ENCODE results near the gene LAMC3.

Gene LAMC3

GRCh38 chr9:131129183-131129582 lies 120.2 kb downstream of the LAMC3 start:
- TF ChIP-seq CTCF (IDR thresholded peaks at IDR 0.05; ENCODE audit: low read depth, low read length), result no peak
- H3K4me3 ChIP-seq (replicated peaks in 1 of 2; ENCODE audit: low read depth in 2 of 2, low read length in 2 of 2), result no peak overlapping the region
- no peak for DNase-seq (ENCODE audit: low read depth in 2 of 2)

- TF ChIP-seq CTCF (IDR thresholded peaks at IDR 0.05; ENCODE audit: low read depth, low read length), result no peak
- H3K4me3 ChIP-seq (replicated peaks in 1 of 2; ENCODE audit: low read depth in 2 of 2, low read length in 2 of 2), result no peak overlapping the region
- DNase-seq (ENCODE audit: low read depth in 2 of 2), result no peak
Observed at GRCh38 chr9:131138676-131139075, 129.7 kb downstream of the LAMC3 start.

GRCh38 chr9:131140112-131140511 lies 131.1 kb downstream of the LAMC3 start:
- no peak for TF ChIP-seq CTCF (IDR thresholded peaks at IDR 0.05; ENCODE audit: low read depth, low read length)
- no peak overlapping the region for H3K4me3 ChIP-seq (replicated peaks in 1 of 2; ENCODE audit: low read depth in 2 of 2, low read length in 2 of 2)

GRCh38 chr9:131140550-131140949 lies 131.6 kb downstream of the LAMC3 start:
- H3K4me3 ChIP-seq (replicated peaks in 1 of 2; ENCODE audit: low read depth in 2 of 2, low read length in 2 of 2), result no peak overlapping the region
- no peak for TF ChIP-seq CTCF (IDR thresholded peaks at IDR 0.05; ENCODE audit: low read depth, low read length)
- DNase-seq (ENCODE audit: low read depth in 2 of 2), result no peak

More at GRCh38 chr9:131140112-131140511, 131.1 kb downstream of the LAMC3 start:
- DNase-seq (ENCODE audit: low read depth in 2 of 2), result no peak

- no peak for TF ChIP-seq CTCF (IDR thresholded peaks at IDR 0.05; ENCODE audit: low read depth, low read length)
- DNase-seq (ENCODE audit: low read depth in 2 of 2), result no peak
- H3K4me3 ChIP-seq (replicated peaks in 1 of 2; ENCODE audit: low read depth in 2 of 2, low read length in 2 of 2), result no peak overlapping the region
Observed at GRCh38 chr9:131142160-131142559, 133.2 kb downstream of the LAMC3 start.

Data from cardiac fibroblast (primary cell).